GM12801 (cell line): ENCODE results near the gene CYP46A1.

Source experiments
- CTCF ChIP-seq: IDR thresholded peaks from one replicate; pipeline ENCODE4 v1.5.1; 2011; ENCODE audit warnings: control low read depth; ENCODE audit not compliant: insufficient read length; ENCODE audit errors: extremely low read depth

The CYP46A1 gene

GRCh38 chr14:99683619-99684409 is at the start of gene CYP46A1:
Gene CYP46A1 (plus strand): TSS chr14:99684298. CDS start chr14:99684418, 120 bp downstream.
- TF ChIP-seq CTCF = no peak

DNA sequence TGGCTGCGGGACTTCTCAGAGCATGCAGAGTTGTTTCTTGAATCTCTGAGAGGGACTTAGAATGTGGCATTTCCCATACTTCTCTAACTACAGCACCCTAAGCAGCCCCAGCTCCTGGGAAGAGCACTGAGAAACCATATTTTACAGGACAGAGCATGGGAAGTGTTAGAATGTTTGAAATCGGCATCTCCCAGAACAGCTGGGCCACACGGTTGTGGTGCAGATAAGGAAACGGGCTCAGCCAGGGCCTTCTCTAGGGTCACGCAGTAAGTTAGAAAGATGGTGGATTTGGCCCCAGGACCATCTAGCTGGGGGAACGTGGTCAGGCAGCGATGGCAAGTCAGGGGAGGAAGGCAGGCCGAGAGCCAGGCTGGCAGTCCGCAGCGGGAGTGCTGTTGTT is 49.7 kb upstream of the CYP46A1 start:
- no peak for TF ChIP-seq CTCF

GRCh38 chr14:99635116-99635515 is 49.0 kb upstream of the CYP46A1 start:
- TF ChIP-seq CTCF = no peak

GRCh38 chr14:99636487-99636886 is 47.6 kb upstream of the CYP46A1 start:
- TF ChIP-seq CTCF = no peak

- no peak for TF ChIP-seq CTCF
Observed at GRCh38 chr14:99637624-99638023, 46.5 kb upstream of the CYP46A1 start.

GRCh38 chr14:99643343-99643742 is 40.8 kb upstream of the CYP46A1 start:
- no peak for TF ChIP-seq CTCF

DNA sequence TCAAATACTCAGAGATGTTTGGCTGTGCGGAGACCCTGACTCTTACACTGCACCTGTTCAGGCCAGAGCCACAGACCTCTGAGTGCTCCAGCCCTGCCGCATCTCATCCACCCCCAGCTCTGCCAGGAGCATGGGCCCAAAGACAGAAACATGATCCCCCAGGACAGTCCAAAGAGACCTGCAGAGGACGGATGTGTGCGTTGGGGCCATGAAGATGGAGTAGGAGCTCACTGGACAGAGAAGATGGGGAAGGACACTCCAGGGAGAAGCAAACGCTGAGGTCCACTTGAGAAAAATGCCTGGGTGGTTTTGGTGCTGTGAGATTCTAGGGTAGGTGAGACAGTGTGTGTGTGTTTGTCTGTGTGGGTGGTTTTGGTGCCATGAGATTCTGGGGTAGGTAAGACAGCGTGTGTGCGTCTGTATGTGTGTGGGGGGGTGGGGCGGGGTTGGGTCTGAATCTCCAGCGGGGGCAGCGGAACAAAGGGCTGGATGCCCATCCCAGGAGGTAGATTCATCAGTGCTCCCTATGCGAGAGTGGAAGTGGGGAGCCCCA is 40.0 kb upstream of the CYP46A1 start:
- no peak for TF ChIP-seq CTCF
